DND-41 (cell line): Measurements from ENCODE around the gene COL19A1.

ENCODE experiments used
- ATAC-seq: fragments of 200-7000 bp; cut with Tn5 transposase; 3 replicates; pipeline ENCODE4 v1.9.1; 2021; ENCODE audit warnings: low read depth; ENCODE audit not compliant: insufficient read depth
- DNase-seq: peaks from one replicate; pipeline ENCODE4 v3.0.0-alpha.2; 2020
- H2AFZ ChIP-seq: 2 replicates; pipeline ENCODE4 v1.6.0; 2012; ENCODE audit warnings: low read depth, low read length
- H3K27ac ChIP-seq: 2 replicates; pipeline ENCODE4 v1.5.1; 2012; ENCODE audit warnings: low read length, inconsistent platforms
- H3K27me3 ChIP-seq: fragments of 200-600 bp; sonication (generic); 2 replicates; pipeline ENCODE4 v1.6.0; 2012; ENCODE audit warnings: low read length, mild to moderate bottlenecking, inconsistent platforms; ENCODE audit not compliant: insufficient read depth, poor library complexity
- H3K36me3 ChIP-seq: 2 replicates; pipeline ENCODE4 v1.5.1; 2012; ENCODE audit warnings: low read length, inconsistent platforms; ENCODE audit not compliant: insufficient read depth
- H3K4me1 ChIP-seq: 2 replicates; pipeline ENCODE4 v1.5.1; 2012; ENCODE audit warnings: mild to moderate bottlenecking, low read length; ENCODE audit not compliant: insufficient read depth
- H3K4me2 ChIP-seq: 2 replicates; pipeline ENCODE4 v1.6.0; 2012; ENCODE audit warnings: mild to moderate bottlenecking, moderate library complexity, low read length, inconsistent platforms; ENCODE audit not compliant: insufficient read depth
- H3K4me3 ChIP-seq, 2 experiments: fragments of 200-600 bp in 1 of 2; shearing (Covaris generic) in 1 of 2; 2 replicates each; pipeline ENCODE4 v1.5.1; 2012 to 2016; ENCODE audit warnings: inconsistent platforms in 2 of 2, low read length in 2 of 2, mild to moderate bottlenecking in 2 of 2, low read depth in 1 of 2, moderate library complexity in 1 of 2
- H3K79me2 ChIP-seq: 2 replicates; pipeline ENCODE4 v1.6.0; 2012; ENCODE audit warnings: low read length, inconsistent platforms; ENCODE audit not compliant: insufficient read depth
- H3K9ac ChIP-seq: 2 replicates; pipeline ENCODE4 v1.6.0; 2012; ENCODE audit warnings: low read depth, mild to moderate bottlenecking, inconsistent platforms, low read length, moderate library complexity
- H3K9me3 ChIP-seq: 2 replicates; pipeline ENCODE4 v1.5.1; 2012; ENCODE audit warnings: low read length, moderate library complexity, mild to moderate bottlenecking, inconsistent platforms; ENCODE audit not compliant: insufficient read depth, severe bottlenecking
- H4K20me1 ChIP-seq: 2 replicates; pipeline ENCODE4 v1.6.0; 2012; ENCODE audit warnings: low read length; ENCODE audit not compliant: insufficient read depth
- EZH2 ChIP-seq: IDR thresholded peaks from 3 replicates; pipeline ENCODE4 v1.6.1; 2012; ENCODE audit warnings: borderline replicate concordance, low read depth, mild to moderate bottlenecking, moderate library complexity, low read length, inconsistent platforms; ENCODE audit not compliant: severe bottlenecking
- TF ChIP-seq, protein P1 (sequence below): IDR thresholded peaks from 2 replicates; pipeline ENCODE4 v1.5.1; 2012; ENCODE audit warnings: borderline replicate concordance, low read length, moderate library complexity, mild to moderate bottlenecking; ENCODE audit not compliant: poor library complexity, severe bottlenecking; ENCODE audit errors: extremely low read depth

COL19A1 gene

DNA sequence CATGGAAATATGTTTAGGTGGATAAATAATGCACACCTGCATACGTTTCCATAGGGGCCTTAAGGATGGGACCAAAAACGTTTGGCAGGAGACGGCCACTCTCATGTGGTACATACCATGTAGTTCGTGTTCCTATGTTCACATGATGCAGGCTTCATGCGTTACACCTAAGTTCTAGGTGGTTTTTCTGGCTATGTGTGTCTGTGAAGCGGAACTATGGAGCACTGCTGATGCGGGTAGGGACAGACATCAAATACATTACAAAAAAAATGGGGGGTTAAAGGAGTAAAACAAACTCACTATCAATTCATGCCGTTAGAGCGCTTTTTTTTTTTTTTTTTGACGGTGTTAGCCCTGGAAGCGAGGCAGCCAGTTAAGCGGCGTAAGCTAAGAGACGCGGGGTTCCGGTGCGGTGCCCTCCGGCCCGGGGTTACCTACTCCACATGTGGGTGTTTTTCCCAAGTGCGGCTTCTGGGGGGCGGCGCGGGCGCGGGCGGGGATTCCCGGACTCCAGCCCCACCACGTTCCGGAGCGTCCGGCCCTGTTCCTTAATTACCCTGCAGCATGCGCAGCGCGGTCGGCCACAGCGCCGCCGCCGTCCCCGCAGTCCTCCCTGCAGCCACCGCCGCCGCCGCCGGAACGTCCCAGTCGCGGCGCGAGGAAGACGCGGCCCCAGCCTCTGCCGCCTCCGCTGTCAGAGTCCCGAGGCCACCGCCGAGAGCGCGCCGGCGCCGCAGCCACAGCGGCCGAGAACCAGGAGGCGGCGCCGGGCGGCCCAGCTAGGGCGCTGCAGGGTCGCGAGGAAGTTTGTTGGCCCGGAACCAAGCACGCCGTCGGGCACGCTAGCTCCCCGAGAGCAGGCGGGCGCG lies 648 bp downstream of the COL19A1 start:
- TF ChIP-seq, protein P1, sequence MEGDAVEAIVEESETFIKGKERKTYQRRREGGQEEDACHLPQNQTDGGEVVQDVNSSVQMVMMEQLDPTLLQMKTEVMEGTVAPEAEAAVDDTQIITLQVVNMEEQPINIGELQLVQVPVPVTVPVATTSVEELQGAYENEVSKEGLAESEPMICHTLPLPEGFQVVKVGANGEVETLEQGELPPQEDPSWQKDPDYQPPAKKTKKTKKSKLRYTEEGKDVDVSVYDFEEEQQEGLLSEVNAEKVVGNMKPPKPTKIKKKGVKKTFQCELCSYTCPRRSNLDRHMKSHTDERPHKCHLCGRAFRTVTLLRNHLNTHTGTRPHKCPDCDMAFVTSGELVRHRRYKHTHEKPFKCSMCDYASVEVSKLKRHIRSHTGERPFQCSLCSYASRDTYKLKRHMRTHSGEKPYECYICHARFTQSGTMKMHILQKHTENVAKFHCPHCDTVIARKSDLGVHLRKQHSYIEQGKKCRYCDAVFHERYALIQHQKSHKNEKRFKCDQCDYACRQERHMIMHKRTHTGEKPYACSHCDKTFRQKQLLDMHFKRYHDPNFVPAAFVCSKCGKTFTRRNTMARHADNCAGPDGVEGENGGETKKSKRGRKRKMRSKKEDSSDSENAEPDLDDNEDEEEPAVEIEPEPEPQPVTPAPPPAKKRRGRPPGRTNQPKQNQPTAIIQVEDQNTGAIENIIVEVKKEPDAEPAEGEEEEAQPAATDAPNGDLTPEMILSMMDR: no peak
- TF ChIP-seq EZH2: no peak
- Histone ChIP-seq H3K4me2 (no peak overlapping the region), H3K9me3 (no peaks in the 10 kb centered on the region), H3K27ac (no peak overlapping the region), H3K4me1 (no peaks in the 10 kb centered on the region), H3K36me3 (no peaks in the 10 kb centered on the region), H3K9ac (no peak overlapping the region), H4K20me1 (no peaks in the 10 kb centered on the region), H3K4me3 (no peak overlapping the region), H2AFZ (no peak overlapping the region), H3K27me3 (no peaks in the 10 kb centered on the region), H3K79me2 (no peaks in the 10 kb centered on the region)
- DNase-seq (no peak), ATAC-seq (no peak)

DNA sequence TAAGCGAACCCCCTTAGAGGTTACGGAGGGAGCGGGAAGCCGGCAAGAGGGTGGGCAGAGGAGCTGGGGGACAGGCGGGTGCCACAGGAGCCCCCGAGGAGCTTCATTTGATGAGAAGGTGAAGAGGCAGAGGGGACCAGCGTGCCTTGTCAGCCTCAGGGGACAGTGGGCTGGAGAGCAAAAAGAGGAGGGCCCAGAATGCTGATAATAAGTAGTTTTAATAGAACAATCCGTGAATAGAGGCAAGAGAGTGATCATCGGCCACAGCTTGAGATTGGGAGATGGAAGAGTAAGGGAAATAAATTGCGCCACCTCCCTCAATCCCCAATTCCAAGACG lies 1.3 kb downstream of the COL19A1 start:
- H3K9me3 ChIP-seq: no peaks in the 10 kb centered on the region
- no peaks in the 10 kb centered on the region for H3K79me2 ChIP-seq
- no peak overlapping the region for H3K9ac ChIP-seq
- no peak for DNase-seq
- H3K4me1 ChIP-seq: no peaks in the 10 kb centered on the region
- H2AFZ ChIP-seq: no peak overlapping the region
- H4K20me1 ChIP-seq: no peaks in the 10 kb centered on the region
- no peak for ATAC-seq
- H3K4me2 ChIP-seq: no peak overlapping the region
- H3K36me3 ChIP-seq: no peaks in the 10 kb centered on the region
- no peaks in the 10 kb centered on the region for H3K27me3 ChIP-seq
- H3K27ac ChIP-seq: no peak overlapping the region
- H3K4me3 ChIP-seq: no peak overlapping the region
- no peak for TF ChIP-seq EZH2
- TF ChIP-seq, protein P1: no peak

DNA sequence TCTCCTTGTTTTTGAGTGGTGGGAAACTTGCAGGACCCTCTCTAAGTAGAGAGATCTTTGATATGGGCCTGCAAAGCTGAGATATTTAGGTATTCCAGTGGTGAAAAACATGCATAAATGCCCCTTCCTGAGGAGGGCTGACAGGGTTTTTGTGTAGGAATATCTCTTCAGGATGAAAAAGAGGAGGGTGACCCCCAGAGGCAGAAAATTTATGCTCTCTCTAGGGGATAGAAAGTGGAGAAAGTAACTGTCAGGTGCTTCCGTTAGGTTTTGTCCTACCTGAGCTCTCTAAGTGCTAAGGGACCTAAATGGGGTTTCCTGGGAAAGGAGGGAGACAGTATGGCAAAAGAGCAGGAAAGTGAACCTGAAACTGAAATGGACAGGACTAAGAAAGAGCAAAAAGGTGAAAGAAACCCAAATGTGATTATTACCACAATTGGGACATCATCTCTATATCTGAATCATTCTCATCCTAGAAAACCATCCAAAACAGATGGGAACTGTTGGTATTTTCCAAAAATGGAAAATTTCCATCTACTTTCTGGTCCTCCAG lies 2.0 kb downstream of the COL19A1 start:
- H3K4me1 ChIP-seq: no peaks in the 10 kb centered on the region
- H3K79me2 ChIP-seq: no peaks in the 10 kb centered on the region
- no peak overlapping the region for H3K4me2 ChIP-seq
- no peaks in the 10 kb centered on the region for H3K27me3 ChIP-seq
- H3K9ac ChIP-seq: no peak overlapping the region
- no peak for ATAC-seq
- H3K4me3 ChIP-seq: no peak overlapping the region
- no peak for DNase-seq
- TF ChIP-seq, protein P1: no peak
- no peak for TF ChIP-seq EZH2
- no peak overlapping the region for H3K27ac ChIP-seq
- H2AFZ ChIP-seq: no peak overlapping the region
- no peaks in the 10 kb centered on the region for H4K20me1 ChIP-seq
- H3K36me3 ChIP-seq: no peaks in the 10 kb centered on the region
- no peaks in the 10 kb centered on the region for H3K9me3 ChIP-seq

DNA sequence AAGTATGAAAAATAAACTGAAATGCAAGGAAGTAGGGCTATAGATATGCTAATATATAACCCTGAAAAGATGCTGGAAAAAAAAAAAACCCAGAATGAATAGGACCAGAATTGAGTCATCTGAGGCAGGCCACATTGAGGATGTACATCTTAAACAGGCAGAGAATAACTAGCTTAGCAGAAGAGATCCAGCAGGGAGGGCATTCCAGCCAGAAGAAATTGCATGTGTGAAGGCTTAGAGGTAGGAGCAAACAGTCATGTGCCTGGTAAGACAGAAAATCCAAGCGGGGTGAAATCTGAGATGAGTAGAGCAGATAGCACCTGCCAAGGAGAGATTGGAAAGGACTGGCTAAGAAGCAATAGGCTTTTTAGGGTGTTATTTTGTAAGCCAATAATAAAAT lies 2.6 kb downstream of the COL19A1 start:
- Histone ChIP-seq H2AFZ (no peak overlapping the region), H3K36me3 (no peaks in the 10 kb centered on the region), H3K4me3 (no peak overlapping the region), H4K20me1 (no peaks in the 10 kb centered on the region), H3K27me3 (no peaks in the 10 kb centered on the region), H3K9me3 (no peaks in the 10 kb centered on the region), H3K27ac (no peak overlapping the region), H3K9ac (no peak overlapping the region), H3K4me1 (no peaks in the 10 kb centered on the region), H3K4me2 (no peak overlapping the region), H3K79me2 (no peaks in the 10 kb centered on the region)
- no peak for ATAC-seq
- DNase-seq: no peak
- TF ChIP-seq, protein P1: no peak
